ENCODE results near the gene MYO18B. TPM values are rescaled to one million over a fixed set of nuclear protein-coding genes. Genes with fewer than 3 reads are reported as not detected.

Gene MYO18B, protein sequence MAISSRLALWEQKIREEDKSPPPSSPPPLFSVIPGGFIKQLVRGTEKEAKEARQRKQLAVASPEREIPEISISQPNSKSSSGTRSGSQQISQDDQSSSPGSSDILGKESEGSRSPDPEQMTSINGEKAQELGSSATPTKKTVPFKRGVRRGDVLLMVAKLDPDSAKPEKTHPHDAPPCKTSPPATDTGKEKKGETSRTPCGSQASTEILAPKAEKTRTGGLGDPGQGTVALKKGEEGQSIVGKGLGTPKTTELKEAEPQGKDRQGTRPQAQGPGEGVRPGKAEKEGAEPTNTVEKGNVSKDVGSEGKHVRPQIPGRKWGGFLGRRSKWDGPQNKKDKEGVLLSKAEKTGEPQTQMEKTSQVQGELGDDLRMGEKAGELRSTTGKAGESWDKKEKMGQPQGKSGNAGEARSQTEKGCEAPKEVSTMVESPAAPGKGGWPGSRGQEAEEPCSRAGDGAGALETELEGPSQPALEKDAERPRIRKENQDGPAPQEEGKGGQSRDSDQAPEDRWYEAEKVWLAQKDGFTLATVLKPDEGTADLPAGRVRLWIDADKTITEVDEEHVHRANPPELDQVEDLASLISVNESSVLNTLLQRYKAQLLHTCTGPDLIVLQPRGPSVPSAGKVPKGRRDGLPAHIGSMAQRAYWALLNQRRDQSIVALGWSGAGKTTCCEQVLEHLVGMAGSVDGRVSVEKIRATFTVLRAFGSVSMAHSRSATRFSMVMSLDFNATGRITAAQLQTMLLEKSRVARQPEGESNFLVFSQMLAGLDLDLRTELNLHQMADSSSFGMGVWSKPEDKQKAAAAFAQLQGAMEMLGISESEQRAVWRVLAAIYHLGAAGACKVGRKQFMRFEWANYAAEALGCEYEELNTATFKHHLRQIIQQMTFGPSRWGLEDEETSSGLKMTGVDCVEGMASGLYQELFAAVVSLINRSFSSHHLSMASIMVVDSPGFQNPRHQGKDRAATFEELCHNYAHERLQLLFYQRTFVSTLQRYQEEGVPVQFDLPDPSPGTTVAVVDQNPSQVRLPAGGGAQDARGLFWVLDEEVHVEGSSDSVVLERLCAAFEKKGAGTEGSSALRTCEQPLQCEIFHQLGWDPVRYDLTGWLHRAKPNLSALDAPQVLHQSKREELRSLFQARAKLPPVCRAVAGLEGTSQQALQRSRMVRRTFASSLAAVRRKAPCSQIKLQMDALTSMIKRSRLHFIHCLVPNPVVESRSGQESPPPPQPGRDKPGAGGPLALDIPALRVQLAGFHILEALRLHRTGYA (N-terminal part only)
- polyA plus RNA-seq (ENCODE audit: low read depth in 6 of 6) = not detected

GRCh38 chr22:25741692-25742626 lies at the start of gene MYO18B:
Gene MYO18B (plus strand): TSS chr22:25742188. CDS start chr22:25761093, 18,905 bp downstream.
- Mint-ChIP-seq H3K36me3 (no peaks in the 10 kb centered on the region), H3K27me3 (peaks cover 0 to 16% (median 3%) of the 10 kb centered on the region in 3 donors), H3K4me1 (peaks cover 0 to 4% (median 0%) of the 10 kb centered on the region in 3 donors), H3K27ac (peak within 1 kb of the TSS in 1 of 6 donors; percentile 15), H3K4me3 (no peak within 1 kb of the TSS), H3K9me3 (peaks cover 0 to 1% (median 0%) of the 10 kb centered on the region in 7 donors)
- DNase-seq (no peak), ATAC-seq (ENCODE audit: low read depth in 2 of 2) (no peak)

GRCh38 chr22:25692397-25693267 lies 49.4 kb upstream of the MYO18B start:
- Mint-ChIP-seq H3K9me3 (no peaks in the 10 kb centered on the region), H3K4me3 (no peak overlapping the region), H3K36me3 (peaks cover 6 to 24% of the 10 kb centered on the region in 2 donors), H3K27ac (peak overlapping the region in 2 of 6 donors; percentile 12 to 59), H3K27me3 (no peaks in the 10 kb centered on the region), H3K4me1 (no peaks in the 10 kb centered on the region)
- ATAC-seq (ENCODE audit: low read depth in 2 of 2) = no peak
- no peak for DNase-seq

- Mint-ChIP-seq H3K27ac (no peak overlapping the region), H3K36me3 (peaks cover 6 to 24% of the 10 kb centered on the region in 2 donors), H3K4me1 (no peaks in the 10 kb centered on the region), H3K9me3 (no peaks in the 10 kb centered on the region), H3K4me3 (no peak overlapping the region), H3K27me3 (no peaks in the 10 kb centered on the region)
- ATAC-seq (ENCODE audit: low read depth in 2 of 2) (no peak), DNase-seq (no peak)
Measured at GRCh38 chr22:25693268-25693565, 48.8 kb upstream of the MYO18B start.

DNA sequence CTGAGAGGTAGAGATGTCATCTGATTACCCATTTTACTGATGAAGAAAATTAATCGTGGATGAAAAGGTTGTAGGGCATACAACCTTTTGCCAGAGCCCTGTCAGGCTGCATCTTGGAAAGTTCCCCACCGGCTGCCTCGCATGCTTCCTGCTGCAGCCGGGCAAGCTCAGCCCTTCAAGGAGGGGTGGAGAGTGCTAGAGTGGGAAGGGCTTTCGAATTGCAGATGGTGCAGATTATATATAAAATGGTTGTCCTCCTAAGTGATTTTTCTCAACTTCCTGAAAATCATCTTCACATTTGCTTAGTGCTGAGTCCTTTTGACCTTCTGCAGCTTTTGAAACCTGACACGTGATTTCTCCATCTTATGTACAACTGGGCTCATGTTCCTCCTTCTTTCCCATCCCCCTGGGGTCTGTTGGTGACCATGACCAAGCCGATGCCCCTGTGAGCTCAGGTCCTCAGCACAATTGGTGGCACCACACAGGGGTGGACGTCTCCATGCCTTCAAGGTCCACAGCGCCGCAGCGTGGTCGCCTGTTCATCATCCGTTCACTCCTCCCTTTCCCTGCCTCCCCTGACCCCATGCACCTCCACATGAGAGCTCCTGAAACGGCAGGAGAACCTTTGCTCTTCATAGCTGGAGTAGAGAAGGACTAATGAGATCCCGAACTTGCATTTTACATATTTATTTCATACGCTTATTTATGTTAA lies 47.6 kb upstream of the MYO18B start:
- no peak for DNase-seq
- no peaks in the 10 kb centered on the region for H3K27me3 Mint-ChIP-seq
- H3K27ac Mint-ChIP-seq = peak overlapping the region in 2 of 6 donors; percentile 13 to 91
- peaks cover 0 to 6% (median 3%) of the 10 kb centered on the region in 3 donors for H3K4me1 Mint-ChIP-seq
- peaks cover 6 to 24% of the 10 kb centered on the region in 2 donors for H3K36me3 Mint-ChIP-seq
- H3K4me3 Mint-ChIP-seq = no peak overlapping the region
- no peaks in the 10 kb centered on the region for H3K9me3 Mint-ChIP-seq
- no peak for ATAC-seq (ENCODE audit: low read depth in 2 of 2)

- ATAC-seq (ENCODE audit: low read depth in 2 of 2) = no peak
- Mint-ChIP-seq H3K27me3 (no peaks in the 10 kb centered on the region), H3K4me1 (peaks cover 0 to 6% (median 3%) of the 10 kb centered on the region in 3 donors), H3K4me3 (no peak overlapping the region), H3K27ac (no peak overlapping the region), H3K9me3 (no peaks in the 10 kb centered on the region), H3K36me3 (peaks cover 10 to 22% of the 10 kb centered on the region in 2 donors)
- no peak for DNase-seq
Measured at GRCh38 chr22:25695146-25695545, 46.8 kb upstream of the MYO18B start.

DNA sequence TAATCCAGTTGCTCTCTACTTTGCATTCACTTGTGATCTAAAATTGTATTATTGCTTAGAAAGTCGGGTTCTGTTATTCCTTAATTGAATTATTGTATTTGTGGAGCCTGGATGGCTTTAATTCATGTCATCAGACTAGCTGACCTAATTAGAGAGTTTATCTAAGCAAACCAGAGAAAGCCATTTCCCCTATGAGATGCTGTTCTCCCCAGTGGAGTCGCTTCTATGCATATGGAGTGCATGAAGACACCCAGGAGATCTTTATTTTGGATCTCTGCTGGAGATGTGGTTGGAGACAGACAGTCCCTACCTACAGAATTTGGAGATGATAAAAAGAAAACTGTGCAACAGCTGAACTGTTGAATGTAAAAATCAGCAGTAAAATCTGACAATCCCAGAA lies 45.2 kb upstream of the MYO18B start:
- Mint-ChIP-seq H3K4me1 (peaks cover 0 to 6% (median 3%) of the 10 kb centered on the region in 3 donors), H3K27ac (peak overlapping the region in 2 of 6 donors; percentile 24 to 34), H3K9me3 (no peaks in the 10 kb centered on the region), H3K36me3 (peaks cover 10 to 20% of the 10 kb centered on the region in 2 donors), H3K4me3 (no peak overlapping the region), H3K27me3 (no peaks in the 10 kb centered on the region)
- no peak for DNase-seq
- ATAC-seq (ENCODE audit: low read depth in 2 of 2) = no peak

DNA sequence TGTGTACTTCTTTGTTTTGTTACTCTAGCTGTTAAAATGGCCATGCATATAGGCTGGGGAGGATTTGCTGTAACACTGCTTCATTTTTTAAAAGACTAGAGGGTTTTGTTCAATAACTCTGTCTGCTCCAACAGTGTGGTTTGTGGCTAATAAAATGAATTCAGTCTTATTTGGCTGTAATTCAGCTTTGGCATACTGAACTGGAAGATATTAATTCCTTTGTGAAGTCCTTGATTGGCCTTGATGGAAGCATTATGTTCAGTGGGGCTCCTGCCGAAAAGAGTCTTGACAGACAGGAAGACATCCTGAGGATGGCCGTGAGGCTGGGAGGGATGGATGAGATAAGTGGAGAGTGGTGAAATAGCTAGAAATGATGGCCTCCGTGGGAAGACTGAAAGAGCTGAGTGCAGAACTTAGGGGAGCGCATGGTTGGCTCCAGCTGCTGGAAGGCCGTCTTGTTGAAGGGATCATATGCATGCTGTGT lies 44.8 kb upstream of the MYO18B start:
- H3K4me1 Mint-ChIP-seq = peaks cover 0 to 6% (median 3%) of the 10 kb centered on the region in 3 donors
- ATAC-seq (ENCODE audit: low read depth in 2 of 2) (no peak), DNase-seq (no peak)
- H3K4me3 Mint-ChIP-seq = peak overlapping the region in 1 of 8 donors; percentile 1
- H3K27ac Mint-ChIP-seq = peak overlapping the region in 3 of 6 donors; percentile 24 to 87 (median 83)
- peaks cover 10 to 20% of the 10 kb centered on the region in 2 donors for H3K36me3 Mint-ChIP-seq
- no peaks in the 10 kb centered on the region for H3K27me3 Mint-ChIP-seq
- no peaks in the 10 kb centered on the region for H3K9me3 Mint-ChIP-seq

- Mint-ChIP-seq H3K4me3 (no peak overlapping the region), H3K27me3 (no peaks in the 10 kb centered on the region), H3K27ac (peak overlapping the region in 5 of 6 donors; percentile 24 to 79 (median 61)), H3K36me3 (peaks cover 10 to 21% of the 10 kb centered on the region in 2 donors), H3K9me3 (no peaks in the 10 kb centered on the region), H3K4me1 (peaks cover 0 to 6% (median 3%) of the 10 kb centered on the region in 3 donors)
- no peak for DNase-seq
- ATAC-seq (ENCODE audit: low read depth in 2 of 2) = no peak
Measured at GRCh38 chr22:25697978-25698377, 44.0 kb upstream of the MYO18B start.

DNA sequence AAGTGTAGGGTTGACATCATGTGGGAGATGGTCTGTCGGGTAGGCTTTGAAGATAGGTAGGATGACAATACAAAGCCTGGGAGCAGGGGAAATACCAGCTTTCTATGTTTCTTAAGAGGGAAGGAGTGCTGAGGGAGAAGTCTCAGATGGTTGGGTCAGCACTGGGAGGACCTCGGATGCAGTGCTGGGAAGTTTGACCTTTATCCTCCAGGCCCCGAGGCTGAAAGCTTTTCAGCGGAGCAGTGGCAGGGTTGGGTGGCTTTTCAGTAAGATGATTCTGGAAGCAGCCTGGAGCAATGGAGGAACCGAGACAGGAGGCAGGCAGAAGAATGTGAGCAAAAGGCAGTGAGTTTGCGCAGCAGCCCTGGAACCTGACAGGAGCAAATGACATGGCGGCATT lies 43.5 kb upstream of the MYO18B start:
- DNase-seq (no peak), ATAC-seq (ENCODE audit: low read depth in 2 of 2) (no peak)
- Mint-ChIP-seq H3K4me1 (peaks cover 0 to 6% (median 3%) of the 10 kb centered on the region in 3 donors), H3K9me3 (no peaks in the 10 kb centered on the region), H3K4me3 (no peak overlapping the region), H3K27me3 (no peaks in the 10 kb centered on the region), H3K27ac (peak overlapping the region in 4 of 6 donors; percentile 5 to 74 (median 66)), H3K36me3 (peaks cover 10 to 26% of the 10 kb centered on the region in 2 donors)

DNA sequence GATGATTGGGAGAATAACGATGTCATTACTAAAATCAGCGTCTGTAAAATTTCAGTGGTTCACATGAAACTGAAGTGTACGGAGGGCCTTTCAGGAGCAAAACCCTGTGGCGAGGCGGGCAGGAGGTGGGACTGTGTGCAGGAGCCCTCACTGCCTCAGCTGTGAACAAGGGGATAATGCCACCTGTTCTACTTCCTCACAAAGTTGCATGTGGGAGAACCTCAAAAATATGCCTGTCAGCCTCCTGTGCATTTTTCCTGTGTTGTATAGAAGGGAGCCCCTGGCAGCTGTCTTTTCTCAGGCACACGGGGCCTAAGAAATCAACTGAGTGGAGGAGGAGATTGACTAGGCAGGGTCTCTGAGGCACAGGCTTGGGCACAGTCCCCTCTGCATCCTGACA lies 43.0 kb upstream of the MYO18B start:
- ATAC-seq (ENCODE audit: low read depth in 2 of 2) (no peak), DNase-seq (no peak)
- H3K4me3 Mint-ChIP-seq = no peak overlapping the region
- H3K27me3 Mint-ChIP-seq = no peaks in the 10 kb centered on the region
- H3K4me1 Mint-ChIP-seq = peaks cover 0 to 6% (median 5%) of the 10 kb centered on the region in 3 donors
- peak overlapping the region in 4 of 6 donors; percentile 5 to 67 (median 39) for H3K27ac Mint-ChIP-seq
- H3K9me3 Mint-ChIP-seq = no peaks in the 10 kb centered on the region
- peaks cover 10 to 31% of the 10 kb centered on the region in 2 donors for H3K36me3 Mint-ChIP-seq
